Stimulated activated CD8-positive, alpha-beta memory T cell treated with anti-CD3 and anti-CD28 coated beads, Interleukin-15, amount 100 ng/mL, for 24 hours (primary cell): ENCODE results near the gene ETFA.

Source experiments
- DNase-seq: peaks from one replicate; pipeline ENCODE4 v3.0.0-alpha.2; 2020; ENCODE audit warnings: low read depth

Gene ETFA

DNA sequence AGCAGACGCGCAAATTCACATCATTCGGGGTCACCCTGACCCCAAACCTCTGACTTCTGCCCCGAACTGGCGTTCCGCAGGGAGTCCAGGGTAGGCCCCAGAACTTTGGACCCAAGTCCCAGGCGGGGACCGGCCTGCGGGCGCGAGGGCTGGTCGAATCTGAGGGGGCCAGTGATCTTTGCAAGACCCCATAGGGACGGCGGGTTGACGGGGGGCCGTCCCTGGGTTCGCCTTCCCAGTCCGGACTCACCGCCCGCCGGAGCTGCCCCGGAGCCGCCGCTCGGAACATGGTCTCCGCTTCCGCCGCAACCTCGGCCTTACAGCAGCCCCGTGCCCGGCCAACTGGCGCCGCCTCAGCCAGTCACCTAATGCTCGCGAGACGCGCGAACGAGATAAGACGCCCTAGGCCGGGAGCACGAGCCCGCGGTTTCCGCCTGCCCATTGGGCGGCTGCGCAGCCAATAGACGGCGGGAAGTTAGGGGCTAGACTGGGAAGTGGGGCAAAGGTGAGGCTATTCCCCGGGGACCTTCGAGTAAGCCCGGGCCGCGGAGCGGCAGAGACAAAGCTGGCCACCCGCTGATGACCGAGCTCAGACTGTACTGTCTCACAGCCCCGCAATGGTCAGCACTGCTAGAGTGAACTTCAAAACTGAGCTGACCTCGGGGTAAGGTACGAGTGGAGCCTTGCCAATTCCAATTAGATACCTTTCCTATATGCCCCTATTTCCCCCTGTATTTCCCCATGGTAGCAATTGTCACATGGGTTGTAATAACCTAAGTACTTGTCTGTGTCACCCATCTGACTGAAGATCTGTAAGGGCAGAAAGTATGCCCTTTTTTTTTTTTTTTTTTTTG is at the start of gene ETFA:
Gene ETFA, minus strand, starts transcription at position 370 of the 854 bp plus-strand sequence. Its CDS starts 81 bp downstream, at position 289.
- DNase-seq, result peak; percentile 82

DNA sequence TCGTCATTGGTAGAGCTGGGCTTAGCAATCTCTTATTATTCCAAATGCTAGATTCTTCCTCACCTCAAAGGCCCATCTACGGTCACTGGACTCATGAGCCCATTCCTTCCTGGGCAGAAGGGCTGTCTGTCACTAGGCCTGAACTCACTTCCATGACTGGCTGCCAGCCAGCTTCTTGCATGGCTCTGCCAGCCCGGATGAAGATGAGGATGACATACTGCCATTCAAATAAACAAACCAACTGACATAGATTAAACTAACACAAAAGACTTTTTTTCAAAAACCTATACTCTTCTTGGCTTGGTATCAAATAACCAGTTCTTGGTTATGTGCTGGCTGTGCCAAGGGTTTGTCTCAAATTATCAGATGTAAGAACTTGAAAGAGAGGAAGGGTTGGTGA is 49.1 kb upstream of the ETFA start:
- no peak for DNase-seq

DNA sequence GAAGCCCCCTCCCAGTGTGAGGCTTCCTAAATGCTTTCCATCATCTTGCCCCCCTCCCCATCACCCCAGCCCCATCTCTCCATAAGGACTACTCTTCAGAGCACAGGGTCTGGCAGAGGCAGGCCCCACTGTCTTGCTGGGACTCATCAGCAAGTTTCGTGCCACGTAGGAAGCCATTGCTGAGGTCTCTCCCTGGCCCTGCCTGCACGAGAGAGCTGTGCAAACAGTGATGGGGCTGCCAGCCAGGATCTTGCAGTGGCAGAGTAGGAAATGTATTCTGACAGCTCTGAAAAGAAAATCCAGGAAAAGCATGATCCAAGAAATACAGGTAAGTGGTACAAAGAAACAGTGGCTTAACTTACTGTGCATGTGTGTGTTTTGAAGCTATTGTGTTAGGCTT is 47.9 kb upstream of the ETFA start:
- no peak for DNase-seq

DNA sequence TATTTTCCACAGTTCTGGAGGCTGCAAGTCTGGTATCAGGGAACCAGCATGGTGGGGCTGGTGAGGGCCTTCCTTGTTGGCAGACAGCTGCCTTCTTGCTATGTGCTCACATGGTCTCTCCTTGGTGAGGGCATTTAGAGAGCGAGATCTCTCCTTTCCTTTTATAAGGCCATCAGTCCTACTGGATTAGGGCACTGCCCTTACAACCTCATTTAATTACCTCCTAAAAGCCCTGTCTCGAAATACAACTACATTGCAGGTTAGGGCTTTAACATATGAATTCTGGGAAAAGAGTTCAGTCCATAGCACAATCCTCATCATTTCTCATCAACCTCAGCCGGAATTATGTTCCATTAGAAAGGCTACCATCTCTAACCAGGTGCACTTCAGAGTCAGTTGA is 47.2 kb upstream of the ETFA start:
- DNase-seq, result no peak

DNA sequence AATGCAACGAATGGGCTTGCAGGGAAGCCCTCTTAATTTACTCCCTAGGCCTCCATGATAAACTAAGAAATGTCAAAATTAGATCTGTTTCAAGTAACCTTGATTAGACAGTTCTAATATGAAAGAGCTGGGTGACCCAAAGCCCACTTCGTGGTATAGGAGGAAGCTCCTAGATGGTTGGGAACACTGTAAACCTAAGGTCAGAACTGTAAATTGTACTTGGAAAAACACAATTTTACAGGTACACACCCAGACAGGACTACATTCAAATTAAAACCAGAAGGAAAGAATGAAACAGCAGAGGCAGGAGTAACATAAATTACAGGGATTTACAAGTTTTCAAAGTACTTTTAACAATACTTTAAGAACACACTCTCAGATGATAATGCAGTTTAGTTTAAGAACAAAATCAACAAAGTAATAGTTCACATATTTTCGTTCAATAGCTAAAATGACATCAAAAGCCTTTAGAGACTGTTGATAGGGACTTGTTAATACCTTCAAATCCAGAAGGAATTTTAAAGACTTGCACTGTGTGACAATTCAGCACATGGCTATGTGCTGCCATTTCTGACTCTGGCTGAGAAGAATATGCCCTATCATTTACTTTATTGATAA is 43.7 kb upstream of the ETFA start:
- no peak for DNase-seq

DNA sequence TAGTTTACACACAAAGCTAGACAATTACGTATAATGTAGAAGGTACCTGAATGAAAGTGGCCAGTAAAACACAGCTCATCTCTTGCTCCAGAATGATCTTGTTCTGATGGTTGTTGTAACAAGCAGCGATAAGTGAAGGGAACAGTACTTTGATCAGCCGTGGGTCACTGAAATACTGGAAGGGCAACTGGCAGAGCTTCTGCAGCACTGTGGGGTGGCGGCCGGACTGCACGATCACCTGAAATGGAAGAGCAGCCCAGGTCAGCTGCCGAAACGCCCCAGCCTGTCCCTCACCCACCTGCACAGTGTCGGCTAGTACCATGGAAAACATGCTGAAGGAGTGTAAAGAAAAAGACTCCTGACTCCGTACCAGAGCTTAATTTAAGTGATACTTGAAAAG is 42.6 kb upstream of the ETFA start:
- DNase-seq, result no peak

DNA sequence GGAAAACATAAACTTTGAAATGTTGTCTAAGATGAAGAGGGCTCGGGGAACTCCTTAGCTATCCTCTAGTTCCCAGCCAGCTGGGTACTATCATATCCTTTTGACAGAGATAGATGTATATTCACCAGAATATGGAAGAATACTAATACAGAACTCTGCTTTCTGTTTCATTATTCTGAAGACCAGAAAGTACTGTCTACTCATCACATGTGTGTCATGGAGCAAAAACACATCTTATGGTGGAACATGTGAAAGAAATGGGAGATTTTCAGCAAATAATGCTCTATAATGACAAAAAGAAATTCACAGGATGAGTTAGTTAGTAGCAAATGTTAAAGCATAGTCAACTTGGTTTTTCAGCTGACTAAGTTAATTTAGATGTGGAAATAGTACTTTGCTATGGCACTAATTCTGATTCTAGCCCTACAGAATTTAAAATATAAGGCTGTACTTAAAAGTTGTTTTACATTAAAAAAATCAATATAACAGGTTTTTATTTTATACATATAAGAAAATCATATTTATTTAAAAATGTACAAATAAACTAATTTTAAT is 41.8 kb upstream of the ETFA start:
- no peak for DNase-seq

DNA sequence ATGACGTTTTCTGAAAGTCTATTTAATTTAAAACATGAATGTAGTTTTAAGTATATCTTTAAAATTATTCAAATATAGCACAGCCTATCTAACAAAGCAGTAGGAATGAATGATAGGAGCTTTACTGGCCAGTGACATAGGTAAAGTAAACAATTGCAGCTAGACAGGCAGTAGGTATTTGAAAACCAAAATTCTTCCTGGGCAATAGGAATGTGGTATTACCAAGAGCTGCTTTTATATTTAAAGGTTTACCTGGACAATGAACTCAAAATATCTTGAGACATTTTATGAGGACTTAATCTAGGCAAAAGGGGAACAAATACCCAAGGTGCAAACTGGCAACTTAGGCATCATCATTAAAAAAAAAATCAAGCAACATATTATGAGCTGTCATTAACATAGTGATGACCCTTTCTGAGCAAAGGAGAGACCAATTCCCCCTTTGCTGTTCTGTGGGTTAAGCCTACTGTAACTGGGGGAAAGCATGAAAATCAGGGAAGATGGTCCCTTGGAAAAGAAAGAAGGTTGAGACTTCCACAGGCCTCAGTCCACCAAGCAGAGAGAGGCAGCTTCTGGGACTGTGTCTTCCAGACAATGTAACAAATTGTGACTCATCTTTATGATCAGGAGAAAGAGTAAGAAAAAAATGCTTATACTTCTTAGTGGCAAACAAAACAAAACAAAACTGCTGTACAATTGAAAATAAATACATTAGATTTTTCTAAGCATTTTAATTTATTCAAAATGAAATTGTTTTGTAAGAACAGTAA is 38.2 kb upstream of the ETFA start:
- DNase-seq, result no peak

DNA sequence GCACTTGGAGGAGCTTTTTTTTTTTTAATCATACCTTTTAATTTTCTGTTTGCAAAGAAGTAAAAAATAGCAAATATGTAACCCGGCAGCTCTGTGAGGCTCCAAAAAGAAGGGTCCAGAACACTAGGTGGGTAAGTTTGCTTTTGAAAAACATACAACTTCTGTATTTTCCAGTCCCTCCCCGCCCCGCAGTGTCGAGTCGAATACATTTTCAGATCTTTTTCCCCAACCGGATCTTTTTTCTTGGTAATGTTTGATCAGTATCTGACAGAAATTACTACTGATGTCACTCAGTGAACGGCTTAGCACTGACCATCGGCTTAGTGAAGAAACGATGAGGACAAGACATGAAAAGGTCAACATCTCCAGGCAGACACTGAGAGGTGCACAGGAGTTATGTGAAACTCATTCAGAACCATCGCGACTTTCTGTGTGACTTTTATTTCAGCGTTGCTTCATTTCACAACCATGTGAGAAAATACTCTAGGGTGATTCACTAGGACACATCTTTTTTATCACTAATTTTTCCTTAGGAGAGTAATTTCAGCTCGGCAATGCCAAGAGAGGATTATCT is 36.3 kb upstream of the ETFA start:
- no peak for DNase-seq

DNA sequence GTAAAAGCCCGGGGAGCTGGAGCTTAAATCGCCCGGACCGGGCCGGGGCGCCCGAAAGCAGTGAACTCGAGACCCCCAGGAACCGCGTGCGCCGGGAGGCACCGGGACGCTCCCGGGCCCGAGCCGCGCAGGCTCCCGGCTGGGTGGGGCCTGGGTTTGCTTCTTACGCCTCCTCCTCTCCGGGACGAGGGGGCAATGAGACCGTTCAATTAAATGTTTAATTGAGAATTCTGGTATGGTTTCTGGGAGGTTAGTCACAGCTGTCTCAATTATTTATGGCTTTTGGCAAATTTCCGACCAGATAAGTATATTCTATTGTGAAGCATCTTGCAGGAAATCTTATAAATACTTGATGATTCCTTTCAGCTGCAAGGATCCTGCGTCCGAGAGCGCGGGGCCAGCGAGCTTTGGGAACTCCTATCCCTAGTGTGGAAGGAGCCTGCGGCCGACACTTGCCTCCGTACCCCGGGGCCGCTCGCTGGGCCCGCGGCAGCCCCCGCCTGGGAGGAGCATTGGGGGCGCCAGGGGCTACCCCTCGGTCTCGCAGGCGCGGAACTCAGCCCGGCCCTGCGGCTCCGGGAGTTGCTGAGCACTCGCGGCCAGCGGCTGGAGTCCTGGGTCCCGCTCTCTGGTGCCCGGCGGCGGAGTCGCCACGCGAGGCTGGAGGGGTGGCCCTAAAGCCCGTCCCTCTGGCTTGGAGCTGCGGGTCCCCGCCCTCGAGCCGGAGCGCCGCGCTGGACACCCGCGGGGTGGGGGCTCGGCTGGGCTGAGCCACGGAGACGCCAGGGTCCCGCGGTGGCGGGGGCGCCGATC is 35.6 kb upstream of the ETFA start:
- no peak for DNase-seq

DNA sequence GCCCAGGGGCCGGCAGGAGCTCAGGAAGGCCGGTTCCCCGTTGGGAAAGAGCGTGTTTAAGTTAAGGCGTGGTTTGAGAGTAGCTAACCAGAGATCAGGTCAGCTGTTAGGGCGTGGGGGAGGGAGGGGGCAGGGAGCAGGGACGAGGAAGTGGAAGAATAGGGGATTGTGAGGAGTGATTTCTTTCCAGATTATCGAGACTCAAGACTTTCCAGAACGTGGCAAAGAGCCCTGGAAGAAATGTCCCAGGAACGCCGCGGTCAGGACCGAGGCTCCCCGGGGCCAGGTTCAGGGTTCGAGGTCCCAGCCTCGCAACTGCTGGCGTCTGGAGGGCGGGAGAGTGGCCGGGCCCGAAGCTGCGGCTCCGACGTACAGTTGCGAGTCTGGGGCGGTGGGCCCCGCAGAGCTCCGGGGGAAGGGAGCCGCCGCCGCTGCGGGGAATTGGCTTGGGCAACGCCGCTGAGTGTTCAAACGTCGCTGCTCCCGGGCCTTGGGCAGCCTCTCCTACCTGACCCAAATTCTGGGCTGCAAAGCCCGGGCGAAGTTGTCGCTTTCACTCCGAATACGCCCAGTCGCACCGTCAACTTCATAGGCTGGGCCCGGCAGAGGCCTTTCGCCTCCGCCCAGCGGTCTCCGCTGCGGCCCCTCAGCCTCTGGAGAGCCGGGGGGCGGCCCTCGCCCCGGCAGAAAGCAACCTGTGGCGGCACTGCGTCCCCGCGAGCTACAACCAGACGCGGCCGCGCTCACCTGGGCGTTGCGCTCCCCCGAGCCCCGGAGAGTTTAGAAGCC is 34.8 kb upstream of the ETFA start:
- DNase-seq, result no peak

DNA sequence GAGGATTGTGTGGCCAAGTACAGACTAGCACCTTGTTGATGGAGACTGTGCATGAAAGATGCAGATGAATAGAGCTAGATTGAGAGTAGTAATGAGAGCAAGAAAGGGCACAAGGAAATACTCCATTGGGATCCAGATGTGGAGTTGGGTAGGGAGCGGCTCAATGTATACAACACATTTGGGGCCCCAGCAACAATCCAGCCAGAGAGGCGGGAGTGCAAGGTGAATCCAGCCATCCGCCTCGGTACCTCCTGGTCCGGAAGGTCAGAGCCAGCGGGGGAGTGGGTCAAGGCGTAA is 34.3 kb upstream of the ETFA start:
- DNase-seq, result no peak

DNA sequence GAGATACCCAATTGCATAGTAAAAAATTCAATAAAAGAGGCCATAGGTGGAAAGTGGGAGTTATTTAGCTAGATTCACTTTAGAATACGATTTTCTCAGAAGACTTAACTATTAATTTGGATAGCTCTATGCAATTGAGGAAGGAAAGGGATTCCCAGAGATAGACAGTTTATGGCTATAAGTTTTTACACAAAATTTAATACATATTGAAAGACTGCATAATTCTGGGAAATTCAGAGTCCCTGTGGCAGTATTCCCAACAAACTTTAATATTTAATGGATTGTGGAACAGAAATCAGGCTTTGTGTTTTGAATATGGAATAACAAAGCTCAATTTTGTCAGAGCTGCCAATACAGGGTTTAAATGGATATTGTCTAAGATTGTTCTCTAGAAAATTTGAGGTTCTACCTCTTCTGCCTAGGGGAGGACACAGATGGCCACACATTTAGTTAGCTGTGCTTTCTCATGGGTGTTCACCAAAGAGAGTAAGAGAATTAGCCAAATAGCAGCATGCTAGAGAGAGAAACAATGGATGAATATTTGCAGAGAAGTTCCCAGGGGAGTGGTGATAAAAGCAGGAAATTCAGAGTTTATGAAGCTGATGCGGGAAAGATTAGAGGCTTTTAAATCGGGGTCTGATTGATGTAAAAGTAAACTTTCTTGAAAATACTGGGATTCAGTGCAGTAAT is 33.8 kb upstream of the ETFA start:
- DNase-seq, result no peak

DNA sequence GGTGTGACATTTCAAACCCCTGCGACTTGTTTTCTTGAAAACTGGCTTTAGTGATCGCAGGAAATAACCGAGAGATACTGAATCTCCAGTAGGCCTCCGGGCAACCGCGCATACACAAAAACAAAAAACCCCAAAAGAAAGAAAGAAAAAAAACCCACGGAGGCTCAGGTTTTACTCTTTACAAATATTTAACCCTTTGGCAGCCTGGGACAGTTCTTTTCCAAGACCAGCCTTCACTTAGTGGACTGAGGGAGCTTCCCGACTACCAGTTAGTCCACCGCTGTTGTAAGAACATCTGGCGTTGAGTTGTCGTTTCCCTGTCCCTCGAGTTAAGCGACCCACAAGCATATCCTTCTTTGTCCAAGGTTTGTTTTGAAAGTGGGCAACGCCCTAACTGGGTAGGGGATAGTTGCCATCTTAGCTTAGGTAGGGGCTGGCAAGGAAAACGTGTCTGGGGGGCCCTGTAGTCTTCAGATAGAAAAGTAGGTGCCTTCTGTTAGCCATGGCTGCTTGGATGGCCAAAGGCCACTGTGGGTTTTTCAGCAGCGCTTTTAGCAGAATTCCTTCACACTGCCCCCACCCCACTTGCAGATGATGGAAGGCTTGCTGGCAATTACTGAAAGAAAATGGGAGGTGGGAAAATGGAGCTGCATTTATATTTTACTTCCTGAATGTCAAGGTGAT is 32.2 kb upstream of the ETFA start:
- no peak for DNase-seq

DNA sequence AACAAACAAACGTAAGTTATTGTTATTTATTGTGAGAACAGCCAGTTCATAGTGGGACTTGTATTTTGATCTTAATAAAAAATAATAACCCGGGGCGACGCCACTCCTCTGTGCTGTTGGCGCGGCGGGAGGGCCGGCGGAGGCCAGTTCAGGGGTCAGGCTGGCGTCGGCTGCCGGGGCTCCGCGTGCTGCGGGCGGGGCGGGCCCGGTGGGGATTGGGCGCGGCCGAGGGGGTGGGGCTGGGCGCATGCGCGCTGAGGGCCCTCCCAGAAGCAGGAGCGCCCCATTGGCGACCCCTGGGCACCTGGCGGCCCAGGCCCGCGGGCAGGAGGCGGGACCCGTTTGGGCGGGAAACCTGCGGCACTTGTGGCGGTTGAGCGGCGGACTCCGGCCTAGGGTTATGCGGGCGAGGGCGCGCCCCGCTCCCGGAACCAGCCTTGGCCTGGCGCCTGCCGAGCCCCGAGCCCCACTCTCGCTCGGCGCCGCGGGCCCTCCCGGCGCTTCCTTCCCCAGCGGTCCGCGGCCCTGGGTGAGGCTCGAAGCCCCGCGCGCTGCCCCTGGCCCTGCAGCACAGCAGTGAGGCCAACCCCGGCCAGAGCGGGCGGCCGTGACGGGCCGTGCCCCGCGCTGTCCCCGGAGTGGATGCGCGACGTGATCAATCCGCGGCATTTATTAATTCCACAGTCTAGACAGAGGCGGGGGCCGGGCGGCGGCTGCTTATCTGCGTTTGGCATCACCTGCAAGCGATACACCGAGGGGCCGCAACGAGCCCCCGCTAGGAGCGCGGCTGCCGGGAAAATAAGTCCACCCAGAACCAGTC is 31.3 kb upstream of the ETFA start:
- DNase-seq, result no peak

DNA sequence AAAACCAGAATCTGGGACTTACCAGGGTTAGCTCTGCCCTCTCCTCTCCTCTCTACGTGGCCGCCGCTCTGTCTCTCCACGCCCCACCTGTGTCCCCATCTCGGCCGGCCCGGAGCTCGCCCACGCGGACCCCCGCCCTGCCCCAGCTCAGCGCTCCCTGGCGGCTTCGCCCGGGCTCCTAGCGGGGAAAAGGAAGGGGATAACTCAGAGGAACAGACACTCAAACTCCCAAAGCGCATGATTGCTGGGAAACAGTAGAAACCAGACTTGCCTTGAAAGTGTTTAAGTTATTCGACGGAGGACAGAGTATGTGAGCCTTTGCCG is 30.8 kb upstream of the ETFA start:
- no peak for DNase-seq

DNA sequence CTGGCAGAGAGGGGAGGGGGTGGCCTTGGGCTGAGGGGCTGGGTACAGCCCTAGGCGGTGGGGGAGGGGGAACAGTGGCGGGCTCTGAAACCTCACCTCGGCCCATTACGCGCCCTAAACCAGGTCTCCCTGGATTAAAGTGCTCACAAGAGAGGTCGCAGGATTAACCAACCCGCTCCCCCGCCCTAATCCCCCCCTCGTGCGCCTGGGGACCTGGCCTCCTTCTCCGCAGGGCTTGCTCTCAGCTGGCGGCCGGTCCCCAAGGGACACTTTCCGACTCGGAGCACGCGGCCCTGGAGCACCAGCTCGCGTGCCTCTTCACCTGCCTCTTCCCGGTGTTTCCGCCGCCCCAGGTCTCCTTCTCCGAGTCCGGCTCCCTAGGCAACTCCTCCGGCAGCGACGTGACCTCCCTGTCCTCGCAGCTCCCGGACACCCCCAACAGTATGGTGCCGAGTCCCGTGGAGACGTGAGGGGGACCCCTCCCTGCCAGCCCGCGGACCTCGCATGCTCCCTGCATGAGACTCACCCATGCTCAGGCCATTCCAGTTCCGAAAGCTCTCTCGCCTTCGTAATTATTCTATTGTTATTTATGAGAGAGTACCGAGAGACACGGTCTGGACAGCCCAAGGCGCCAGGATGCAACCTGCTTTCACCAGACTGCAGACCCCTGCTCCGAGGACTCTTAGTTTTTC is 30.2 kb upstream of the ETFA start:
- DNase-seq, result no peak

DNA sequence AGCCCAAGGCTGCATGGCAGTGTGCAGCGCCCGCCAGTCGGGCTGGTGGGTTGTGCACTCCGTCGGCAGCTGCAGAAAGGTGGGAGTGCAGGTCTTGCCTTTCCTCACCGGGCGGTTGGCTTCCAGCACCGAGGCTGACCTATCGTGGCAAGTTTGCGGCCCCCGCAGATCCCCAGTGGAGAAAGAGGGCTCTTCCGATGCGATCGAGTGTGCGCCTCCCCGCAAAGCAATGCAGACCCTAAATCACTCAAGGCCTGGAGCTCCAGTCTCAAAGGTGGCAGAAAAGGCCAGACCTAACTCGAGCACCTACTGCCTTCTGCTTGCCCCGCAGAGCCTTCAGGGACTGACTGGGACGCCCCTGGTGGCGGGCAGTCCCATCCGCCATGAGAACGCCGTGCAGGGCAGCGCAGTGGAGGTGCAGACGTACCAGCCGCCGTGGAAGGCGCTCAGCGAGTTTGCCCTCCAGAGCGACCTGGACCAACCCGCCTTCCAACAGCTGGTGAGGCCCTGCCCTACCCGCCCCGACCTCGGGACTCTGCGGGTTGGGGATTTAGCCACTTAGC is 29.6 kb upstream of the ETFA start:
- DNase-seq, result no peak
